Germinal center (tissue), 1 donor: ENCODE data around the gene FZD7.

ENCODE experiments used
- DNase-seq: peaks from one replicate; pipeline ENCODE4 v3.0.0; 2012; ENCODE audit warnings: mixed read lengths, low spot score

The FZD7 gene

DNA sequence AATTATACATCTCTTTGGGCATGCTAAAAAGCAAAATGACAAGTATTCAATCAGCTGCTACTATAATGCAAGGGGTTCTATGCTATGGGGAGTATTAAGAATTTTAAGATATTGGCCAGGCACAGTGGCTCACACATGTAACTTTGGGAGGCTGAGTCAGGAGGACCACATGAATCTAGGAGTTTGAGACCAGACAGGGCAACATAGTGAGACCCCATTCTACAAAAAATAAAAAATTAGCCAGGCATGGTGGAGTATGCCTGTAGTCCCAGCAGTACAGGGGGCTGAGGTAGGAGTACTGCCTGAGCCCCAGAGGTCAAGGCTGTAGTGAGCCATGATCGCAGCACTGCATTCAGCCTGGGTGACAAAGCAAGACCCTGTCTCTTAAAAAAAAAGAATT, 33.9 kb downstream of the FZD7 start:
- no peak for DNase-seq

DNA sequence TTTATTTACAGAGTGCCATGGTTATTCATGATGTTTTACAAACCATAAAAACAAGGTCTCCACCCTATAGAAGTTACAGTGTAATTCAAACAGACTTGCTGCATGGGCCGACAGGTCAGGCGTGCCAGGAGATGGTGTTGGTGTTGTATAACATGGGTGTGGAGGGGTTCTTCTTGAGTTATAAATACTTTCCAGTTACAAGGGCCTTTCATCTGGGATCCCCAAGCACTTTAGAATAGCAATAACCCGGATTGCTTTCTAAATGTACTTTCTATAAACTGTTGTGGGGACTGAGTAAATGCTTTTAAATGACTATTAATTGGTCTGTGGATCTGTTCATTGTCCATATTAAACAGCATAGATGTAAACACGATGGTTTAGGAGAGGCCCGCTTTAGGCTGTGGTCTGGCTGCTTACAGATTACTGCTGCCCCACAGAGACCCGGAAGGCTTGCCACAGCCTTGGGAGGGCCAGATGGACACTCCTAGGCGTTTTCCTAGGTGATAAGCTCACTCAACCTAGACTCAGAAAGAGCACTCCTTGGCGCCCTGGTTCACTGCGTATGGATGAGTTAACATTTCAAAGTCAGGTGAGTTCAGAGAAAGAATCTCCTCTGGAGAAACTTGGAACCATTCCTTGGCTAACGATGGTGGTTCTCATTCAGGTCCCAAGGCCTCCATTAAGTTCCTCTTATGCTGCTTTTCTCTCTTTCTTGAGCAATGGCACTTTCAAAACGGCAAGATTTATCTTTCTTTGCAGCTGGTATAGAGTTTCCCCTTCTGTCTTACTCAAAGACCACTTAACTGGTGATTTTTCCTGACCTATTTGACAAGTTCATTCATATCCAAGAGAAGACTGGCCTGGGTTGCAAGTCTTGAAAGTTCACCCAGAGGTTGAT, 35.8 kb downstream of the FZD7 start:
- DNase-seq = no peak

DNA sequence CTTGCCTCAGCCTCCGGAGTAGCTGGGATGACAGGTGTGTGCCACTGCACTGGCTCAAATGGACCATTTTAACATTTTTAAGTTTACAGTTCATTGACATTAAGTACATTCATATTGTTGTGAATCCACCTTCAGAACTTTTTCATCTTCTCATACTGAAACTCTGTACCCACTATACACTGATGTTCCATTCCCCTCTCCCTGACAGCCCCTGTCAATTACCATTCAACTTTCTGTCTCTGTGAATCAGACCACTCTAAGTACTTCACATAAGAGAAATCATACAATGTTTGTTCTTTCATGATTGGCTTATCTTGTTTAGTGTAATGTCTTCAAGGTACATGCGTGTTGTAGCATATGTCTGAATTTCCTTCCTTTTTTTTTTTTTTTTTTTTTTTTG, 37.5 kb downstream of the FZD7 start:
- no peak for DNase-seq

DNA sequence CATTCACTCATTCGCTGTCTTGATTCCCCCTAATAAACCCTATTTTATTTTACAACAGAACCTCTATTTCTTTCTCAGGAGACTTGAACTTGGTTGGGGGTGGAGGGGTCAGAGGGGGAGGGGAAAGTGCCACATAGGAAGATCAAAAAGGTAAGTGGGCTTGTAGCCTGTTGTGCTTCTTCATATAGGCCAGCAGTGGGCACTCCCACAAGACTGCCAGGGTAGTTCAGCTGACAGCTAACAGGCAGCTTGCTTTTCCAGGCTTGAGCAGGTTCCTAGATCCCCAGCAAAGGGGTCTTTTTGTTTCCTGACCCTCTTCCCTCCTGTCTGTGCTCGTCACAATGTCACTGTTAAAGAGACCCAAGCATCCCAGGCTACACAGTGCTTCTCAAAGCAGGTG, 38.6 kb downstream of the FZD7 start:
- DNase-seq = no peak

DNA sequence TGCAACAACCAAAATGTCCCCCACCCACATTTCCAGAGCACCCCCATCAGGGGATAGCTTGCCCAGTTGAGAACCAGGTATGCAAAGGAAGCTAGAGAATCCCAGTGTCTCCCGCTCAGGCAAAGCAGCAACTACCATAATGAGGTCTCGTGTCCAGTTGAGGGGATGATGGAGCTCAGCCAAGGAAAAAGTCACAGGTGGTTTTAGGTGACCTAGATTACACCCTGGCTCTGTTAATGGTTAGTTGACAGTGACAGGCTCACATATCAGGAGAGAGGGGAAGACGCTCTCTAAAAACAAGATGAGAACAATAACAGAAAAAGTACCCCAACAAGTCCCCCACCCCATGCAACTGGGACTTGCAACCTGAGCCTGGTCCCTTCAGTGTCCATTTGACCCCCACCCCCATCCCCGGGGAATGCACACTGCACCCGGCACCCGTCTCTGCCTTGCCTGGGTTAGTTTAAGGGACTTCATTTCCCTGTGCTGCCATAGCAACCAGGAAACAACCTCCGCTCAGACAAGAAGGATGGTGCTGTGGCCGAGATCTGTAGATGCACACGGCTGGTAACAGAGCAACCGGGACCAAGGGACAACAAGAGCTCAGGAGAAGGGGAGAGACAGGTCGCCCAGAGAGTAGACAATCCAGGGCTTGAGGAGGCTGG, 39.2 kb downstream of the FZD7 start, which contains the start of gene KIAA2012:
KIAA2012 (plus strand) TSS at position 519 of the 665 bp plus-strand sequence. CDS start 373 bp downstream, outside the sequence.
- no peak for DNase-seq

DNA sequence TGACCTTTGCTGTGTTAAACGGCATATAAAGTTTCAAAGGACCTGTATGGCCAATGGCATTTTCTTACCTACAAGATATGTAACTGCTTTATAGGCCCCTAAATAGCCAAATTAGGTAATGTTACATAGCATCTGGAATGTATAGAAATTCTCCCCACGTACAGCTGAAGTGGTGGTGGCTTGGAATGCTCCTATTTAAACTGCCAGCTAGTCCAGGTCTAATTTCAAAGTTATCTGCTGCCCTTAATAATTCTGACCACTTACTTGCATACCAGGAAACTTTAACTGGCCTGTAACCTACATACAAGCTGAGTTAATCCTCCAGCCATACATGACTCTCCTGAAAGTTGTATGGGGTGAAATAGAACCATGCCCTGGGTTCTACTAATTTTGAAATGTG, 40.7 kb downstream of the FZD7 start:
- no peak for DNase-seq

DNA sequence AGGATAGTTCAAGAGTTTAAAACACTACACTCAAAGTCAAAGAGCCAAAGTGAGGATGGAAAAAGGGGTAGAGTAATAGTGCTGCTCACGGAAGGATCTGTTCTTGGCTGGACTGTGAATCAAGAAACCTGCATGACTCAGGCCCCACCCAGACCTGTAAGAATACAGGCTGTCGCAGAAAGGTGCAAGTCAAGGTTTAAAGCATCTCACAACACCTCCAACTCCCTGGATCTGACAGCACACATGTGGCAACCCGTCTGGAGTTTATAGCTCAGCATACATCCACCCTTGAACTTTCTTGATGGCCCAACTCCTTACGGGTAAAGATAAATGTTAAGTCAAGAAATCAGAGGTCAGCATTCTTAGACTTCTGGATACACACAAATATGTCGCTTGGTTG, 45.7 kb downstream of the FZD7 start:
- no peak for DNase-seq

DNA sequence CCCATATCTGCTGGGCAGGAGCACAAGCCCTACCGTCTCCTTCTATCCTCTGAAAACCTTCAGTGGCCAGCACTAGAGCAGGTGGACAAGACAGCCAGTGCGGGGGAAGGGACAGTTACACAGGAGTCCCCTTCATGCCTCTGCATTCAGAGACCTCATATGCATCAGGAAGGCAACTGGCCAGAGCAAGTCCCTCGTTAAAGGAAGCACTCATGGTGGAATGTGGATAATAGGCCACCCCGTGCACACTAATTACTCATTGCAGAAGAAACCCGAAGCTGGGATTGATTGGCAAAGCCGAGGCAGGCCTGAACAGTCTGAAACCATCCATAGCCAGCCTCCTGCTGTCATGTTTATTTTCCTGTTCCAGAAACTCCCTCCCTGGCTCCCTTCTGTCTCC, 50.6 kb downstream of the FZD7 start:
- DNase-seq = no peak
